HL-60/S4 treated with phorbol 12-myristate 13-acetate at 8.2 ng/mL for 4 days and 3 days (cell line): ENCODE results near the gene RRAD.

Experiments used
- in situ Hi-C: fragments of 300-500 bp; cut with MboI; formaldehyde crosslinking; loops from 2 replicates; pipeline ENCODE4 v1.15.0; 2022; ENCODE audit warnings: low sequenced_read_pairs

The RRAD gene

GRCh38 chr16:66925322-66925840 is at the start of gene RRAD:
Gene RRAD, minus strand, starts transcription at chr16:66925535. Its CDS starts 356 bp downstream, at chr16:66925179.
- in situ Hi-C loops, result no loop called here

GRCh38 chr16:66974932-66975246 is 49.6 kb upstream of the RRAD start:
- in situ Hi-C loops, result loop anchor here (25.0 kb wide), 1 partner anchor 462 kb away; the partner anchor contains the start of gene HSD11B2

GRCh38 chr16:66974156-66974931 is 49.0 kb upstream of the RRAD start:
- in situ Hi-C loops, result loop anchor here (25.0 kb wide), 1 partner anchor 463 kb away; the partner anchor contains the start of gene HSD11B2

- in situ Hi-C loops, result loop anchor here (25.0 kb wide), 1 partner anchor 464 kb away; the partner anchor contains the start of gene HSD11B2
Measured at GRCh38 chr16:66973716-66974115, 48.4 kb upstream of the RRAD start.

- in situ Hi-C loops, result loop anchor here (25.0 kb wide), 1 partner anchor 464 kb away; the partner anchor contains the start of gene HSD11B2
Measured at GRCh38 chr16:66972983-66973382, 47.6 kb upstream of the RRAD start.

- in situ Hi-C loops, result loop anchor here (25.0 kb wide), 1 partner anchor 466 kb away; the partner anchor contains the start of gene HSD11B2
Measured at GRCh38 chr16:66970775-66971720, 45.7 kb upstream of the RRAD start.

GRCh38 chr16:66968847-66969246 is 43.5 kb upstream of the RRAD start:
- in situ Hi-C loops, result loop anchor here (25.0 kb wide), 1 partner anchor 468 kb away; the partner anchor contains the start of gene HSD11B2

GRCh38 chr16:66964049-66964448 is 38.7 kb upstream of the RRAD start:
- in situ Hi-C loops, result loop anchor here (25.0 kb wide), 1 partner anchor 473 kb away; the partner anchor contains the start of gene HSD11B2

- in situ Hi-C loops, result loop anchor here (25.0 kb wide), 1 partner anchor 475 kb away; the partner anchor contains the start of gene HSD11B2
Measured at GRCh38 chr16:66961914-66962313, 36.6 kb upstream of the RRAD start.

GRCh38 chr16:66961065-66961744 is 35.9 kb upstream of the RRAD start, which contains the start of gene CES3:
Gene CES3, plus strand, starts transcription at chr16:66961266. Its CDS starts 42 bp downstream, at chr16:66961308.
- in situ Hi-C loops, result loop anchor here (25.0 kb wide), 1 partner anchor 476 kb away; the partner anchor contains the start of gene HSD11B2

GRCh38 chr16:66960270-66960669 is 34.9 kb upstream of the RRAD start:
- in situ Hi-C loops, result loop anchor here (25.0 kb wide), 1 partner anchor 477 kb away; the partner anchor contains the start of gene HSD11B2

GRCh38 chr16:66959704-66960161 is 34.4 kb upstream of the RRAD start:
- in situ Hi-C loops, result loop anchor here (25.0 kb wide), 1 partner anchor 478 kb away; the partner anchor contains the start of gene HSD11B2

GRCh38 chr16:66958857-66959703 is 33.7 kb upstream of the RRAD start:
- in situ Hi-C loops, result loop anchor here (25.0 kb wide), 1 partner anchor 478 kb away; the partner anchor contains the start of gene HSD11B2

- in situ Hi-C loops, result loop anchor here (25.0 kb wide), 1 partner anchor 481 kb away; the partner anchor contains the start of gene HSD11B2
Measured at GRCh38 chr16:66956154-66956457, 30.8 kb upstream of the RRAD start.

GRCh38 chr16:66955363-66956153 is 30.2 kb upstream of the RRAD start:
- in situ Hi-C loops, result loop anchor here (25.0 kb wide), 1 partner anchor 482 kb away; the partner anchor contains the start of gene HSD11B2

GRCh38 chr16:66954097-66954659 is 28.8 kb upstream of the RRAD start:
- in situ Hi-C loops, result loop anchor here (25.0 kb wide), 1 partner anchor 483 kb away; the partner anchor contains the start of gene HSD11B2

GRCh38 chr16:66953462-66954096 is 28.2 kb upstream of the RRAD start:
- in situ Hi-C loops, result loop anchor here (25.0 kb wide), 1 partner anchor 484 kb away; the partner anchor contains the start of gene HSD11B2
